PFSK-1 (cell line): Measurements from ENCODE around the gene PHC1.

Experiments
- POLR2AphosphoS5 ChIP-seq: IDR thresholded peaks from 2 replicates; pipeline ENCODE4 v1.6.1; 2012; ENCODE audit warnings: low read depth, mild to moderate bottlenecking, control low read depth, low read length, moderate library complexity
- SIN3A ChIP-seq: IDR thresholded peaks from 2 replicates; pipeline ENCODE4 v1.6.1; 2012; ENCODE audit warnings: mild to moderate bottlenecking, low read length, moderate library complexity, borderline replicate concordance; ENCODE audit not compliant: insufficient read depth
- TF ChIP-seq, protein P1 (sequence below), 2 experiments: IDR thresholded peaks; 2 replicates each; pipeline versions ENCODE4 v1.6.1 to v1.8.0; 2011 to 2012; ENCODE audit warnings: low read depth in 2 of 2, low read length in 2 of 2, control low read depth in 1 of 2, inconsistent platforms in 1 of 2, mild to moderate bottlenecking in 1 of 2, moderate library complexity in 1 of 2; ENCODE audit not compliant: insufficient read depth in 1 of 2

GRCh38 chr12:8911606-8912268, 2.6 kb upstream of the PHC1 start:
- TF ChIP-seq, protein P1, sequence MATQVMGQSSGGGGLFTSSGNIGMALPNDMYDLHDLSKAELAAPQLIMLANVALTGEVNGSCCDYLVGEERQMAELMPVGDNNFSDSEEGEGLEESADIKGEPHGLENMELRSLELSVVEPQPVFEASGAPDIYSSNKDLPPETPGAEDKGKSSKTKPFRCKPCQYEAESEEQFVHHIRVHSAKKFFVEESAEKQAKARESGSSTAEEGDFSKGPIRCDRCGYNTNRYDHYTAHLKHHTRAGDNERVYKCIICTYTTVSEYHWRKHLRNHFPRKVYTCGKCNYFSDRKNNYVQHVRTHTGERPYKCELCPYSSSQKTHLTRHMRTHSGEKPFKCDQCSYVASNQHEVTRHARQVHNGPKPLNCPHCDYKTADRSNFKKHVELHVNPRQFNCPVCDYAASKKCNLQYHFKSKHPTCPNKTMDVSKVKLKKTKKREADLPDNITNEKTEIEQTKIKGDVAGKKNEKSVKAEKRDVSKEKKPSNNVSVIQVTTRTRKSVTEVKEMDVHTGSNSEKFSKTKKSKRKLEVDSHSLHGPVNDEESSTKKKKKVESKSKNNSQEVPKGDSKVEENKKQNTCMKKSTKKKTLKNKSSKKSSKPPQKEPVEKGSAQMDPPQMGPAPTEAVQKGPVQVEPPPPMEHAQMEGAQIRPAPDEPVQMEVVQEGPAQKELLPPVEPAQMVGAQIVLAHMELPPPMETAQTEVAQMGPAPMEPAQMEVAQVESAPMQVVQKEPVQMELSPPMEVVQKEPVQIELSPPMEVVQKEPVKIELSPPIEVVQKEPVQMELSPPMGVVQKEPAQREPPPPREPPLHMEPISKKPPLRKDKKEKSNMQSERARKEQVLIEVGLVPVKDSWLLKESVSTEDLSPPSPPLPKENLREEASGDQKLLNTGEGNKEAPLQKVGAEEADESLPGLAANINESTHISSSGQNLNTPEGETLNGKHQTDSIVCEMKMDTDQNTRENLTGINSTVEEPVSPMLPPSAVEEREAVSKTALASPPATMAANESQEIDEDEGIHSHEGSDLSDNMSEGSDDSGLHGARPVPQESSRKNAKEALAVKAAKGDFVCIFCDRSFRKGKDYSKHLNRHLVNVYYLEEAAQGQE (IDR thresholded peaks at IDR 0.05; ENCODE audit: insufficient read depth in 1 of 2, low read depth in 2 of 2, low read length in 2 of 2): no peak
- no peak for TF ChIP-seq POLR2AphosphoS5
- no peak for TF ChIP-seq SIN3A
